ENCODE data around the gene SFTPB. TPM values are rescaled to one million over a fixed set of nuclear protein-coding genes. Genes with fewer than 3 reads are reported as not detected.

Gene SFTPB
- total RNA-seq, 1 experiment from 2014 or later, result 7.6 TPM

- TF ChIP-seq ARID4B (CRISPR knock-in tag; IDR thresholded peaks at IDR 0.05; ENCODE audit: borderline replicate concordance) (no peak), TCF7 (CRISPR knock-in tag; IDR thresholded peaks at IDR 0.05; ENCODE audit: low read depth) (no peak), NFATC4 (CRISPR knock-in tag; IDR thresholded peaks at IDR 0.05) (no peak), NFE2L1 (CRISPR knock-in tag; IDR thresholded peaks at IDR 0.05) (no peak), ATF3 (CRISPR knock-in tag; conservative IDR thresholded peaks at IDR 0.05) (no peak), E2F1 (CRISPR knock-in tag; IDR thresholded peaks at IDR 0.05) (no peak)
These were observed 42.9 kb upstream of the SFTPB start (continued) for GRCh38 chr2:85710687-85711577.

GRCh38 chr2:85709401-85709811 lies 41.4 kb upstream of the SFTPB start:
- Mint-ChIP-seq H3K27me3 (ENCODE audit: low read depth) (peaks cover 12% of the 10 kb centered on the region), H3K4me1 (peaks cover 5% of the 10 kb centered on the region; the same call in 1 of the 2 replicates), H3K27ac (no peak overlapping the region), H3K36me3 (no peaks in the 10 kb centered on the region), H3K9me3 (no peaks in the 10 kb centered on the region), H3K4me3 (no peak overlapping the region)
- POLR2A ChIA-PET, result no interaction called here
- TF ChIP-seq ZBTB21 (CRISPR knock-in tag; IDR thresholded peaks at IDR 0.05; ENCODE audit: borderline replicate concordance) (no peak), CREM (CRISPR knock-in tag; IDR thresholded peaks at IDR 0.05) (no peak), JAZF1 (CRISPR knock-in tag; IDR thresholded peaks at IDR 0.05) (no peak), CREB1 (CRISPR knock-in tag; IDR thresholded peaks at IDR 0.05) (no peak), RELA (CRISPR knock-in tag; IDR thresholded peaks at IDR 0.05; ENCODE audit: borderline replicate concordance) (no peak), ARID4B (CRISPR knock-in tag; IDR thresholded peaks at IDR 0.05; ENCODE audit: borderline replicate concordance) (no peak), ZNF219 (CRISPR knock-in tag; IDR thresholded peaks at IDR 0.05; ENCODE audit: borderline replicate concordance) (no peak), TP53 (CRISPR knock-in tag; IDR thresholded peaks at IDR 0.05) (no peak), IRF1 (CRISPR knock-in tag; IDR thresholded peaks at IDR 0.05) (no peak), ZNF263 (CRISPR knock-in tag; IDR thresholded peaks at IDR 0.05; ENCODE audit: low read depth) (no peak), ZNF532 (CRISPR knock-in tag; IDR thresholded peaks at IDR 0.05; ENCODE audit: borderline replicate concordance) (no peak), ZNF396 (CRISPR knock-in tag; IDR thresholded peaks at IDR 0.05; ENCODE audit: borderline replicate concordance) (no peak), ATF3 (CRISPR knock-in tag; conservative IDR thresholded peaks at IDR 0.05) (no peak), ZNF232 (CRISPR knock-in tag; IDR thresholded peaks at IDR 0.05) (no peak)
- CTCF ChIA-PET, result interaction anchor here (1.1 to 4.1 kb wide), 4 partner anchors 10 to 105 kb away, joined by 3 to 26 read pairs (median 10); no protein-coding TSS in a partner anchor
- DNase-seq (ENCODE audit: low spot score) (no peak), ATAC-seq (no peak)
